Measurements from ENCODE around the gene IL18R1.

Gene IL18R1

GRCh38 chr2:102356741-102357140 lies 1.1 kb downstream of the IL18R1 start:
- H3K9ac ChIP-seq (ENCODE audit: low read length) = no peak overlapping the region
- no peaks in the 10 kb centered on the region for H3K4me1 ChIP-seq (ENCODE audit: control insufficient read depth, insufficient read depth, low read length)
- H3K27ac ChIP-seq (ENCODE audit: low read depth, low read length) = no peak overlapping the region
- H3K4me3 ChIP-seq (ENCODE audit: low read length) = no peak overlapping the region
- no peaks in the 10 kb centered on the region for H3K27me3 ChIP-seq (ENCODE audit: control insufficient read depth, insufficient read depth, low read length)
- H3K36me3 ChIP-seq (ENCODE audit: control insufficient read depth, insufficient read depth, low read length) = no peaks in the 10 kb centered on the region

GRCh38 chr2:102357937-102358336 lies 2.3 kb downstream of the IL18R1 start:
- H3K4me1 ChIP-seq (ENCODE audit: control insufficient read depth, insufficient read depth, low read length) = no peaks in the 10 kb centered on the region
- no peak overlapping the region for H3K27ac ChIP-seq (ENCODE audit: low read depth, low read length)
- H3K36me3 ChIP-seq (ENCODE audit: control insufficient read depth, insufficient read depth, low read length) = no peaks in the 10 kb centered on the region
- H3K9ac ChIP-seq (ENCODE audit: low read length) = no peak overlapping the region
- H3K4me3 ChIP-seq (ENCODE audit: low read length) = no peak overlapping the region
- no peaks in the 10 kb centered on the region for H3K27me3 ChIP-seq (ENCODE audit: control insufficient read depth, insufficient read depth, low read length)

- Histone ChIP-seq H3K9ac (ENCODE audit: low read length) (no peak overlapping the region), H3K27me3 (ENCODE audit: control insufficient read depth, insufficient read depth, low read length) (no peaks in the 10 kb centered on the region), H3K36me3 (ENCODE audit: control insufficient read depth, insufficient read depth, low read length) (no peaks in the 10 kb centered on the region), H3K27ac (ENCODE audit: low read depth, low read length) (no peak overlapping the region), H3K4me3 (ENCODE audit: low read length) (no peak overlapping the region), H3K4me1 (ENCODE audit: control insufficient read depth, insufficient read depth, low read length) (no peaks in the 10 kb centered on the region)
Measured at GRCh38 chr2:102358496-102358895, 2.9 kb downstream of the IL18R1 start.

DNA sequence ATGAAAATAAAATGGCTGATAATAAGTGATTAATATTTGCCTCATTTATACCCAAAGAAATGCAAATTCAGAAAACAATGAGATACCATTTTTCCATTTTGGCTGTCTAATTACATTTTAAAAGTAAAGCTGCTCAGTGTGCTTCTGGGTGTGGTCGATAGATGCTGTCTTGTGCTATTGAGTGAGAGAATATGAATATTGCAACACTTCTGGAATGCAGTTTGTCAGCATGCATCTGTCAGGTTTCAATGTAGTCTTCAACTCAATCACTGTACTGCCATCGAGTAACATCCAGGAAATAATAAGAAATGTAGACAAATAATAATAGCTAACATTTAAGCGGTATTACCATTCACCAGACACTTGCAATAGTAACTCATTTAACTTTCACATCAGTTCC lies 3.9 kb downstream of the IL18R1 start:
- no peaks in the 10 kb centered on the region for H3K36me3 ChIP-seq (ENCODE audit: control insufficient read depth, insufficient read depth, low read length)
- no peak overlapping the region for H3K4me3 ChIP-seq (ENCODE audit: low read length)
- no peak overlapping the region for H3K9ac ChIP-seq (ENCODE audit: low read length)
- no peak overlapping the region for H3K27ac ChIP-seq (ENCODE audit: low read depth, low read length)
- no peaks in the 10 kb centered on the region for H3K27me3 ChIP-seq (ENCODE audit: control insufficient read depth, insufficient read depth, low read length)
- no peaks in the 10 kb centered on the region for H3K4me1 ChIP-seq (ENCODE audit: control insufficient read depth, insufficient read depth, low read length)

GRCh38 chr2:102361632-102362241 lies 6.1 kb downstream of the IL18R1 start:
- H3K4me3 ChIP-seq (ENCODE audit: low read length) = no peak overlapping the region
- no peak overlapping the region for H3K9ac ChIP-seq (ENCODE audit: low read length)
- H3K27me3 ChIP-seq (ENCODE audit: control insufficient read depth, insufficient read depth, low read length) = no peaks in the 10 kb centered on the region
- H3K27ac ChIP-seq (ENCODE audit: low read depth, low read length) = no peak overlapping the region
- H3K36me3 ChIP-seq (ENCODE audit: control insufficient read depth, insufficient read depth, low read length) = no peaks in the 10 kb centered on the region
- no peaks in the 10 kb centered on the region for H3K4me1 ChIP-seq (ENCODE audit: control insufficient read depth, insufficient read depth, low read length)

DNA sequence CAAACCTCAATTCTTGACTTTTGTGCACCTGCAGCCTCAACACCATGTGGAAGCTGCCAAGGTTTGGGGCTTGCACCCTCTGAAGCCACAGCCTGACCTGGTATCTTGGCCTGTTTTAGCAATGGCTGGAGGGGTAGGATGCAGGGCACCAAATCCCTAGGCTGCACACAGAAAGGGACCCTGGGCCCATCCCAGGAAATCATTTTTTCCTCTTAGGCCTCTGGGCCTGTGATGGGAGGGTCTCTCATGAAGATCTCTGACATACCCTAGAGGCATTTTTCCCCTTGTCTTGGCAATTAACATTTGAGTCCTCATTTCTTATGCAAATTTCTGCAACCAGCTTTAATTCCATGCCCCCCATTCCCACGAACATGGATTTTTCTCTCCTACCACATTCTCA lies 10.2 kb downstream of the IL18R1 start:
- Histone ChIP-seq H3K36me3 (ENCODE audit: control insufficient read depth, insufficient read depth, low read length) (no peaks in the 10 kb centered on the region), H3K27ac (ENCODE audit: low read depth, low read length) (no peak overlapping the region), H3K27me3 (ENCODE audit: control insufficient read depth, insufficient read depth, low read length) (no peaks in the 10 kb centered on the region), H3K4me1 (ENCODE audit: control insufficient read depth, insufficient read depth, low read length) (no peaks in the 10 kb centered on the region), H3K4me3 (ENCODE audit: low read length) (no peak overlapping the region), H3K9ac (ENCODE audit: low read length) (no peak overlapping the region)

GRCh38 chr2:102366406-102367112 lies 11.0 kb downstream of the IL18R1 start:
- Histone ChIP-seq H3K4me1 (ENCODE audit: control insufficient read depth, insufficient read depth, low read length) (no peaks in the 10 kb centered on the region), H3K36me3 (ENCODE audit: control insufficient read depth, insufficient read depth, low read length) (no peaks in the 10 kb centered on the region), H3K27me3 (ENCODE audit: control insufficient read depth, insufficient read depth, low read length) (no peaks in the 10 kb centered on the region), H3K27ac (ENCODE audit: low read depth, low read length) (no peak overlapping the region), H3K9ac (ENCODE audit: low read length) (no peak overlapping the region), H3K4me3 (ENCODE audit: low read length) (no peak overlapping the region)

- no peaks in the 10 kb centered on the region for H3K27me3 ChIP-seq (ENCODE audit: control insufficient read depth, insufficient read depth, low read length)
- H3K4me1 ChIP-seq (ENCODE audit: control insufficient read depth, insufficient read depth, low read length) = no peaks in the 10 kb centered on the region
- H3K36me3 ChIP-seq (ENCODE audit: control insufficient read depth, insufficient read depth, low read length) = no peaks in the 10 kb centered on the region
- no peak overlapping the region for H3K27ac ChIP-seq (ENCODE audit: low read depth, low read length)
- H3K4me3 ChIP-seq (ENCODE audit: low read length) = no peak overlapping the region
- no peak overlapping the region for H3K9ac ChIP-seq (ENCODE audit: low read length)
Measured at GRCh38 chr2:102367331-102367971, 11.9 kb downstream of the IL18R1 start.

DNA sequence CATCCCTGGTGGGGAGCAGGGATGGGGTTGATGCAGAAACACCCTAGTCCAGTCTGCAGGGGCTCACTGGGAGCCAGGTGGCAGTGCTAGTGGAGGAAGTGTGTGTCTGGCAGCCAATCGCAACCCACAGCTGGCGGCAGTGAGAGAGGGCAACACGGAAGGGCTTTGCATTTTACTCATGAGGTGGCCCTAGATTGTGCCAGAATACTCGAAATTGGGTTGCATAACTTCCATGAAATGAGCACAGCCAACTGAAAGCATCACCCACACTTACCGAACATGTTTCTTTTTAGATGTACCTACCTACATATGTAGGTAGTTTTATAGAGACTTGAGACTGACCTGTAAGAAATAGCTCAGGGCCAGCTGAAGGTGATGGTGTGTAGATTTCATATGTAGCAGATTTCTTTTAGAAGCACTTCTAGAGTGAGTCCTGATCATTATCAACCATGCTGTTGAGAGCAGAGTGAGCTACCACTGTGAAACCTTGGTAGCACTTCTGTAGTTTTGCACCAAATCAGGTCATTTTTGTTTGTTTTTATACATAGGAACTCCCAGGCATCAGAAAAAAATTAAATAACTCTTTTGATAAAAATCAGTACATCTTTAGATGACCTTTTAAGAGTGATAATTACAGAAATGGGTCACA lies 13.0 kb downstream of the IL18R1 start:
- no peak overlapping the region for H3K4me3 ChIP-seq (ENCODE audit: low read length)
- no peaks in the 10 kb centered on the region for H3K27me3 ChIP-seq (ENCODE audit: control insufficient read depth, insufficient read depth, low read length)
- no peaks in the 10 kb centered on the region for H3K36me3 ChIP-seq (ENCODE audit: control insufficient read depth, insufficient read depth, low read length)
- no peak overlapping the region for H3K27ac ChIP-seq (ENCODE audit: low read depth, low read length)
- H3K4me1 ChIP-seq (ENCODE audit: control insufficient read depth, insufficient read depth, low read length) = no peaks in the 10 kb centered on the region
- H3K9ac ChIP-seq (ENCODE audit: low read length) = no peak overlapping the region

DNA sequence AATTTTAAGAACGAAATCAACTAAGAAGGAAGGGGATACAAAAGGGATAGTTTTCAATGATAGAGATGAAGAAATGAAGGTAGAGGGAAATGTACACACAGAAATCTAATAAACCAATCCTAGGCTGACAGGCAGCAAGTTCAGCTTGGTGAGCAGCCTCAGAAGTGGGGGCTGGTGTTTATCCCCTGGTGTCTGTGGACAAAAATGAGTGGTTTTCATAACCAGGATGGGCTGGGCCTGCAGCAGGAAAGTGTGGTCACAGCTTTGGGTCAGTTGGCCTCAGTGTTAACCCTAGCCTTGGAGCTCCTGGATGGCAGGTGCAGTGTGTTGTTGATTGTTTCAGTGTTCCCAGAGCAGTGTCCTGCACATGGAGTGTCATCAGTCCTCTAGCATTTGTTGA lies 14.3 kb downstream of the IL18R1 start:
- Histone ChIP-seq H3K27me3 (ENCODE audit: control insufficient read depth, insufficient read depth, low read length) (no peaks in the 10 kb centered on the region), H3K36me3 (ENCODE audit: control insufficient read depth, insufficient read depth, low read length) (no peaks in the 10 kb centered on the region), H3K27ac (ENCODE audit: low read depth, low read length) (no peak overlapping the region), H3K4me3 (ENCODE audit: low read length) (no peak overlapping the region), H3K9ac (ENCODE audit: low read length) (no peak overlapping the region), H3K4me1 (ENCODE audit: control insufficient read depth, insufficient read depth, low read length) (no peaks in the 10 kb centered on the region)

DNA sequence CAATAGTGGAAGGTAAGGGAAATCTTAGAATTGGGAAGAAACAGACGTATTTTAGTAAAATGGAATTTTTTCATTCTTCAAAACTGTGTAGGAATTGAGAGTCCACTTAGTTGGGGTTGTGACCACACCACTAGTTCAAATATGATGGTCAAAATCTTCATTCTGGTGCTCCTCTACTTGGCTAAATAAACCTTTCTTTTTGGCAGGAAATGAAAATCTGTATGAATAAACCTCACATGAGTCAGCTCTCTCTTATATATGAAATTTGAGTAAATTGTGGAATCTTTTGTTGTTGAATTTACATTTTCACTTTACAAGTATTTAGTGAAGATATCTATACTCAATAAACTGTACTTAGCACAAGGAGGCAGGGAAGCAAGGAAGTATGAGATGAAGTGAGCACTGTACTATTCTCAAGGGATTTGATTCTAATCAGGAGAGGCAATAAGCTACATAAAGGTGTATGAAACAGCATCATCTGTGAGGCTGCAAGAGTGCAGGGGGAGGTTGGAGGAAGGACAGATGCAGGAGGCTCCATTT lies 20.5 kb downstream of the IL18R1 start:
- no peak overlapping the region for H3K9ac ChIP-seq (ENCODE audit: low read length)
- no peak overlapping the region for H3K4me3 ChIP-seq (ENCODE audit: low read length)
- no peaks in the 10 kb centered on the region for H3K4me1 ChIP-seq (ENCODE audit: control insufficient read depth, insufficient read depth, low read length)
- H3K27ac ChIP-seq (ENCODE audit: low read depth, low read length) = no peak overlapping the region
- no peaks in the 10 kb centered on the region for H3K36me3 ChIP-seq (ENCODE audit: control insufficient read depth, insufficient read depth, low read length)
- H3K27me3 ChIP-seq (ENCODE audit: control insufficient read depth, insufficient read depth, low read length) = no peaks in the 10 kb centered on the region

DNA sequence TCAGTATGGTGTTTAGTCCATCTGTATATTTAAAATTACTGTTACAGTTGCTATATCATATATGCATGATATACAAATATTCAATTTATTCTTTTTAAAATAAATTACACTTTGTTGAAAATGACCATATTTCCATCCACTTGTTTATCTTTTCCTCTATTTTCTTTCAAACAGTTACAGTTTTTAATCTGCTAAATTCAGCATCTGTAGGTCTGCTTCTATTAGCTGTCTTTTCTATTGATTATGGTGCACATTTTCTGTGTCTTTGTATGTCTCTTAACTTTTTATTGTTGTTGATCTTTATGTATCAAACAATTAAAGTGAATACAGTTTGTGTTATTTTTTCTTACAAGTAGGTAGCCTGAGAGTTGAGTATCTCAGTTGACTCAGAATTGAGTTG lies 28.1 kb downstream of the IL18R1 start:
- Histone ChIP-seq H3K9ac (ENCODE audit: low read length) (no peak overlapping the region), H3K27ac (ENCODE audit: low read depth, low read length) (no peak overlapping the region), H3K27me3 (ENCODE audit: control insufficient read depth, insufficient read depth, low read length) (no peaks in the 10 kb centered on the region), H3K4me3 (ENCODE audit: low read length) (no peak overlapping the region), H3K4me1 (ENCODE audit: control insufficient read depth, insufficient read depth, low read length) (no peaks in the 10 kb centered on the region), H3K36me3 (ENCODE audit: control insufficient read depth, insufficient read depth, low read length) (no peaks in the 10 kb centered on the region)
